Measurements from ENCODE around the gene DENND5A.
"Not testable (repeated sequence)": the region's sequence is repeated elsewhere in the genome, so short reads cannot be mapped to it uniquely, and the experiment has no call there.

Gene DENND5A

DNA sequence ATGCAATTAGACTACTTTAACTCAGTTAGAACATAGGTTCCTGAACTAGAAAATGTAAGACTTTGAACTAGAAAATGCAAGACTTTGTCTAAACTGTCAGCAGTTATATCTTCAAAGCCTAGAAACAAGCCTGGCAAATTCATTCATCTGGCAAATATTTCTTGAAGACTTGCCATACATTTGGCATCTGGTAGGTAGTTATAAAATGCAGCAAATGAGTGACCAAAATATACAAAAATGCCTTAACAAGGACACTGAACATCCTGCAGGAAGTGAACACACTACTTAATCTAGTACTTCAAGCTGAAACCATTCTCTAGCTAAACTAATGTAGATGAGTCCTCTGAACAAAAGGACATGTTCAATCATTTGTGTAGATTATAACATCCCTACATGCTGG lies 89.0 kb downstream of the DENND5A start:
- DNase-seq (ENCODE audit: low spot score), result no peak

DNA sequence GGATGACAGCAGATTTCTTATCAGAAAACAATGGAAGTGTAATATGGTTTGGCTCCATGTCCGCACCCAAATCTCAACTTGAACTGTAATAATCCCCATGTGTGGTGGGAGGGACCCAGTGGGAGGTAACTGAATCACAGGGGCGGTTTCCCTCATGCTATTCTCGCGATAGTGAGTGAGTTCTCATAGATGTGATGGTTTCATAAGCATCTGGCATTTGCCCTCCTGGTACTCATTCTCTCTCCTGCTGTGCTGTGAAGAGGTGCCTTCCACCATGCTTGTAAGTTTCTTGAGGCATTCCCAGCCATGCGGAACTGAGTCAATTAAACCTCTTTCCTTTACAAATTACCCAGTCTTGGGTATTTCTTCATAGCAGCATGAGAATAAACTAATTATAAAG lies 92.8 kb downstream of the DENND5A start:
- no peak for DNase-seq (ENCODE audit: low spot score)

DNA sequence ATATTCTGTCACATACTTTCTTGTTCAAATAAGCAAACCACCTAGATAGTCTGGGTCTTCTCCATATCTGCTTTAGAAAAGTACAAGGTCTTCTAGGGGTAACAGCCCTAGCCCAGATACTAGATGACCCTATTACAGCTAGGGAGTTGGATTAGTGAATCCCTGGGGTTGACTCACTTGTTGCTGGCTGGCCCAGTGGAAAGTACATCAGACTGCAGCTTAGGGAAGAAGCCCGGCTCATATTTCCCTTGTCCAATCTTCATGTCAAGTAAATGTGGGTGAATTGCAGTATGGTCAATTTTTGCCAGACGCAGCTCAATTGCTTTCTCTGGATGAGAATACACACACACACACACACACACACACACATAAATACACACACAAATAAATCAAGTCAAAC lies 94.7 kb downstream of the DENND5A start:
- DNase-seq (ENCODE audit: low spot score), result no peak

DNA sequence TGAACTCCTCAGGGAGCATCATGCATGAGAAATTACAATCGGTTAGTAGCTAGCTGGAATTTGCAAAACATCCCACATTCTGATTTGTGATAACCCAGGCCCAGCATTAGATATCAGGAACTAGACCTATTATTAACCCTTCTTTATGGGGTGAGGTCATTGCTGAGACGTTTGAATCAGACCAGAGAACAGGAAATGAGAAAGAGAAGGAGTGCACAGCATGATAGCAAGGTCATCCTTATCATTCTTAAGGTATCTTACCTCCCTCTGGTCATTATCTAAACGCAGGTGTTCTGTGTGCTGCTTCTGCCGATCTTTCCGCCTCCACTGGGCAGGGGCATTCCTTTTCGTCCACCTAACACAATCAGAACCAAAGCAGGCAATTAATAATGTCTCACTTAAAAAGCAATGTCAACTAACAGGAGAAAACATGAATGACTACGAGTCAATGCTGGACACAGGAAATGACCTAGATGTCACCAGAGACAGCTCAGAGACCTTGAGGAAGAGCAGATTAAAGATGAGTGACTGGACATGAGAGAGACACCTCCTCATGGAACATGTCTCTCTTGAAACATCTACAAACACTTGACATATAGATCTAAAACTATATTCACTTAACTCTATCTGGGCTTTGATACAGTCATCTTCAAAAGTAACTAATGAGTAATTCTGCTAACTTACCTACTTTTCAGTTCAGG lies 95.4 kb downstream of the DENND5A start:
- no peak for DNase-seq (ENCODE audit: low spot score)

DNA sequence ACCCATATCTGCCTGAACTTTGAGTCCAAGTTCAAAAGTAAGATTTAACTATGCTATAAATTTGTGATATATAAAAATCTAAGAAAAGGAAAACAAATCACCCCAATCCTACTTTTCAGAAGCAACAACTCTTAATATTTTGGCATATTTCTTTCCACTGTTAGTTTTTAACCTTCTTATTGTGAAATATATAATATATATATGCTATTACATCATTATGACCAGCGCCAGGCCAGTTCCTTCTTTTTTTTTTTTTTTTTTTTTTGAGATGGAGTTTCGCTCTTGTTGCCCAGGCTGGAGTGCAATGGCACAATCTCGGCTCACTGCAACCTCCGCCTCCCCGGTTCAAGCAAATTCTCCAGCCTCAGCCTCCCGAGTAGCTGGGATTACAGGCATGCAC lies 103.2 kb downstream of the DENND5A start:
- DNase-seq (ENCODE audit: low spot score), result not testable (repeated sequence)

DNA sequence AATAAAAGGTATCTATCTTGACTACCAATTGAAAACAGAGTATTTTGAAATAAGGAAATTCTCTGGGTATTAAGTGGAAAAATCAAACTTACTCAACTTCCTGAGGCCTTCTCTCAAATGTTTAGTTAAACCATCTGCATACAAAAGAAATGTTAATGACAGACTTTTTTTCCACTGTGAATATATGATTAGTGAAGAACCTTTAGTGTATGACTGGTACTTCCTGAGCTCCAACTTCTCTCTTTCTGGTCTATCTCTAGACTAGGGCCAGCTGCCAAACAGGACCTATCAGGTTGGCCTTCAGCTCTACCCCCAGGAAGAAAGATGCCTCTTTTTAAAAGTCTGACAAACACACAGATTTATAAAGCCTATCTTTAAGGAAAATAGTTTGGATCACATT lies 105.0 kb downstream of the DENND5A start:
- DNase-seq (ENCODE audit: low spot score), result no peak

DNA sequence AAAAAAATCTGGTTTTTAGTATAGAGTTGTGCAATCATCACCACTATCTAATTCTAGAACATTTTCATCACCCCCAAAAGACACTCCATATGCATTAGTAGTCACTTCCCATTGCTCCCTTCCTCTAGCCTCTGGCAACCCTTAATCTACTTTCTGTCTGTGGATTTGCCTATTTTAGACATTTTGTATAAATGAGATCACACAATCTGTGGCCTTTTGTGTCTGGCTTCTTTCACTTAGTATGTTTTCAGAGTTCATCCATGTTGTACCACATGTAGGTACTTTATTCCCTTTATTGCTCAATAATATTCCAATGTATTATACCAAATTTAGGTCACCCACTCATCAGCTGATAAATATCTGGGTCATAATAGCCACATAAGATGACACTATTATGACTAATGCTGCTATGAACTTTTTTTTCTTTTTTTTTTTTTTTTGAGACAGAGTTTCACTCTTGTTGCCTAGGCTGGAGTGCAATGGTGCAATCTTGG lies 106.2 kb downstream of the DENND5A start:
- DNase-seq (ENCODE audit: low spot score), result no peak

DNA sequence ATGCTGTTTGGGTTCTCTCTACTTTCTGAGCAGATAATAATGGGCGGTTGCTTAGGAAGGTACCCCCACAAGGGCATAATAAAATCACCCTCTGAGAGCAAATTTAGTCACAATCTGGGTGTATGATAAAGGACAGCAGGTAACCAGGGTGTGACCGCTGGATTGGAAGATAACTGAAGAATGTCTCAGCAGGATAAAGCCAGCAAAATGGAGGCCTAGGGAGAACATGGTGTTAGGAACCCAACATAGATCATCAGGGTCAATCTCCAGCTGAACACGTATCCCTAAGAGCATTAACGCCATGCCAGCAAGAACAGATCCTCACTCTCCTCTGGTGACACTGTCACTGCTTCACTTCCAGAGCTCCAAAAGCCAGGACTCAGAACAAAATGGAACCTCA lies 109.2 kb downstream of the DENND5A start:
- DNase-seq (ENCODE audit: low spot score), result no peak

DNA sequence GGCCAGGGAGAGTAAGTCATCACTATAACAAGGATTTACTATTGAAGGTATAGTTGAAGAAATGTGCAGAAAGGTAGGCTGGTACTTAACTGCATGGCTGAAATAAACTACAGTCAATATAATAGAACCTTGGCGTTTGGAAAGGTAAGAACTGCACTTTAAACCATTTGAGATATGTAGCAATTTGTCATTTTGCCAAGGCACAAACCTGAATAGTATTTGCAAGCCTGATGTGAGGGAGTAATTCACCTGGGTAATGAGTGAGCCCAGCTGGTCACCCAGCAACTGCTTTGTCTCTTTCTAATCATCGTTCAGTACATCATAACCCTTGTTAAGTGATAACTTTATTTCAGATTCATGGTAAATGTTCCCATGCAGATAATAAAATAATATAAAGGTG lies 111.5 kb downstream of the DENND5A start:
- DNase-seq (ENCODE audit: low spot score), result no peak

DNA sequence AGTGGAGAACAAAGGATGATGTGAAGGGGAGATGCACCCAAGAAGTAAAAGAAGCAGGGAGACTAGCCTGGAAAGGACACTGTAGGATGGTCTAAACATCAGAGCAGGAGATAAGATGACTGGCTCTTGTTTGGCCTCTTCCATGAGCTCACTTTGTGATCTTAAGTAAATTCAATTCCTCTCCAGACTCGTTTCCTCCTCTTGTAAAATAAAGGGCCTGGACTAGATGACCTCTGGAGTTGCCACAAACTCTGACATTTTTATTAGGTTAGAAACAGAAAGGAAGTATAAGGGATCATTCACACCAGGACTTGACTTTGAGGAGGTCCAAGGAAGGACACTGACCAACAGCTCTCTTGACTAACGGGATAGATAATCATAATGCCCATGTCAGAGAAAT lies 113.5 kb downstream of the DENND5A start:
- DNase-seq (ENCODE audit: low spot score), result no peak

DNA sequence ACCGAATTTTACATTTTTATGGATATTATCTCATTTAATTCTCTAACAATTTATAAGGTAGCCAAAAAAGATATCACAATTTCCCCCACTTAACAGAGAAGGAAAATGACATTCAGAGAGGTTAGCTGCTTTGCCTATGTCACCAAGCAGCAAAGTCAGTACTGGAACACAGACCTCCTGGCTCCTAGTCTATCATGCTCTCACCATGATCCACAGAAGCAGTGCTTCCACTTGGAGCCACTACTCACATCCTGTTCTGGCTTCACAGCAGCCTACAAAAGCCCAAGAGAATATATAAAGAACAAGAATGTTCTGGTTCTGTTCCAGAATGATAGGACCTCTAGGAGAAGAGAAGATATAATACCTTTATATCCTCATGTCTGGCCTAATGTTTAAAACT lies 114.2 kb downstream of the DENND5A start:
- DNase-seq (ENCODE audit: low spot score), result no peak

DNA sequence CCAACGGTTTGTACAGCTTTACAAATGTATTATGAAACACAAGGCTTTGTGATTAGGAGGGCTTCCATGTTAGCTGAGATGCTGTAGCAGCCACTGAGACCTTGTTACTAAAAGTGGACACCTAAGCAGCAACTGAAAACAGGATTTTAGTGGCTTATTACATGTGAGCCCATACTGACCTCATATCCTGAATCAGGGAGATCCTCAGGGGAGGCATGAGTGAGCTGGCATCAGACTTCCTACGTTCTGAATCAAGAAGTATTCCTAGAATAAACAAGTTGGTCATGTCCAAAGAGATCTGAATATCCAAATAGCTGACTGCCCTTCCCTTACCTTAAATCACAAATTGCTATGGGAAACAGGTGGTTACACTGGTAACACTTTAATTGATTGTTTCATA lies 114.6 kb downstream of the DENND5A start:
- no peak for DNase-seq (ENCODE audit: low spot score)

DNA sequence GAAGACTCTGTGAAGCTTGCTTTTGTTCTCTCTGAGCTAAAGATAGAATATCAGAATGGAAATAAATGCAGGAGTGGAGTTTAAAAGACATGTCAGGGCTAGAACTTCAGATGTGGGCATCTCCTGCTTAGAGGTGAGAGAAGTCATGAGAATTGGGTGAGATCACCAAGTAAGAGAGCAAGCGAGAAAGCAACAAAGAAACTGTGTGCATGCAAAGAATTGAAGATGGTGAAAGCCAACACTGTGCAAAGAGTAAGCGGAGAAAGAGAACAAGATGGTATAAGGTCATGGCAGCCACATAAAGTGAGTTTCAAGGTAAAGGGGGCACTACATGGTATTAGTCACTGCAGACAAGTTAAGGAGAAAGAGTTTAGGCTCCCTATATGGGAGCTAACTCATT lies 116.4 kb downstream of the DENND5A start:
- no peak for DNase-seq (ENCODE audit: low spot score)

DNA sequence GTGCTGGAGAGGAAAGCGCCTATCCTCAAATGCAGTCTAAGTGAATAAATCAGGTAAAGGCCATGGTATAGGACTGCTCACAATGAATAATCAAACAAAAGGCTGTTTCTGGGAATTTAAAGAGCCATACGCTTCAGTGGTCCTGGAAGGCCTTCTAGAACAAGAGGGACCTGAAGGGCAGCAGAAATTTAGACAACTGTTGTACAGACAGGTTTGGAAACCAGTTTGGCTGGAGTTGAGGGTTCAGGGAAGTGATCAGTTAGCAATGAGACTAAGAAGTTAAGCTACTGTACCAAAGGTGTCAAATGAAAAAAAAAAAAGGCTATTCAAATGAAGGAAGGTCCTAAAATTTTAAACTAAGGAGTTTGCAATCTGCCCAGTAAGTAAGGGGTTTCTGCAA lies 117.1 kb downstream of the DENND5A start:
- DNase-seq (ENCODE audit: low spot score), result no peak

DNA sequence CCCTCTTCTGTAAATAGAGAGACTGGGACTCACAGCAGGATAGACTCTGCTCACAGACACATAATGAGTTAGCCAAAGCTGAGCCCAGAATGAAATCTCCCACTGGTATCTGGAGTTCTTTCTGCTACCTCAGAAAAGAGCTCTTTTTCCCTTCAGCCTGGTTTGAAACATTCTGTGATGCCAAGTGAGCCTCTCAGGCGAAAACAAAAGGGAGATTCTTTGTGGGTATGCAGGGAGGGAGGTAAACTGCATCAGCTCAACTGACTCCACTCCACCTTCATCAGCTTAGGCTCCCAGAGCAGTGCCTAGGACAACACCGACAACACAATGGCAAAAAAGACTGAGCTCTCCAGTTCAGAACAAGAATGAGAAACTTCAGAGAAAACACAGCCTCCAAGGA lies 118.7 kb downstream of the DENND5A start:
- no peak for DNase-seq (ENCODE audit: low spot score)

DNA sequence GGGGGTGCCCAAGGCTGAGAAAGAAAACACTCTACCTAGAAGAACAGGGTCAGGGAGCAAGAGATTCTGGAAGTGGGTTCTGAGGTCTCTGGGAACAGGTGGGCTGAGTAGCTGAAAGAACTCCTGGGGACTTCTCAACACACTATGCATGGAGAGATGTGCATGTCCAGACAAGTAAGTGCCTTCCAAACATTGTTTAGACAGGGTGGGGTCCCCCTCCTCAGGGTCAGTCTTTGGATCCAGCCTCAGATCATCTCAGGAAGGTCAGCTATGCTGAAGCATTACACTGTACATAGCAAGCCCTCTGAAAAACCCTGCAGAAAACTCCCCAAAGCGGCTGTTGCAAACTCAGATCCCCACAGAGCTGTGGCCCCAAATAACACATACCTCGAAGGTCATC lies 119.9 kb downstream of the DENND5A start:
- DNase-seq (ENCODE audit: low spot score), result no peak

DNA sequence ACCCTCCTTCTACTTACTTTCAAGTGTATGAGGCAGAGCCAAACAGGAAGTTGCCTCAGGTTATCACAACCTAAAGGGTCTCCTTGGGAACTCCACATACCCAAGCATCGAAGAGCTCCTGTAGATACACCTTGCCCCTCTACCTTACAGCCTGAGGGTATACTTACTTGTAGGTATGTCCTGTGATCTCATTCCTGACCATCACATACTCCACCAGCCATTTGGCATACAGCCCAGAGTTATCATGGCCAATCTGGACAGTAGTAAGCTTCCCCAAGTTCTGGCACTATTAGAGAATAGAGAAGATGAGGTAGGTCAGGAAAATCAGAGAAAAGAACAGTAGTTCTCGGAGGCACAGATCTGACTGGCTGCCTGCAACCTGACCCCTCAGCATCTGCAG lies 120.3 kb downstream of the DENND5A start:
- DNase-seq (ENCODE audit: low spot score), result no peak

DNA sequence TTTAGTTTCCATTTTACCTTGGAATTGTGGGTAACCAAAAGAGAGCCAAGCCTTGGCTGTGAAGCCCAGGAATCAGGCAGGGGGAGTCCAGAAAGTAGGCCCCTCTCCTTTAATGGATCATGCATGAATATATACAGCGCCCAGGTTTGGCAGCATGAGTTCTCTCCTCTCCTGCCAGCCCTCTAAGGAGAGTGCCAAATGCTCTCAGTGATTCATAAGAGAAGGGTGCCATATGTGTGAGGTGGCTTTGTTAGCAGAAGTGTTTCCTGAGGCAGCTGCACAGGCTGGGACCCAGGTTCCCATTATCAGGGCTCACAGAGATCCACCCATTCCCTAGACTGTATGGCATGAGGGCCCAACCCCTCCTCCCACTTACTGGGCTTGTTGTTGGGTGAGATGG lies 121.4 kb downstream of the DENND5A start:
- no peak for DNase-seq (ENCODE audit: low spot score)

DNA sequence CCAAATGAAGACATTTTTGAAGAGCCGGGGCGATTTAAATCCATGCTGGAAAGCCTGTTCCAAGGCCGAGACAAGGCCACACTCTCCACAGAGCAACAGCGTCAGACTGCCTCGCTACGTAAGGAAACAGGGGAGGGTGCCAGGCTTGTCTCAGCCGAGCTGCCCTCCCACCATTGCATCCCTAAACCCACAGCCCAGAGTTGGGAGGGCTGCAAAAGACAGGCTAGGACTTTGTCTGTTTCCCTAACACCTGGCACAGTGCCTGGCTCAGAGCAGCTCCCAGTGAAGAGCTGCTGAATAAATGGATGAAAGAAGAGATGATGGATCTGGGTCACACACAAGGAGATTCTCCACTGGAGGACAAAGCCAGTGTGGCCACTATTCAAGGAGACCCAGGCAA lies 122.4 kb downstream of the DENND5A start:
- no peak for DNase-seq (ENCODE audit: low spot score)

DNA sequence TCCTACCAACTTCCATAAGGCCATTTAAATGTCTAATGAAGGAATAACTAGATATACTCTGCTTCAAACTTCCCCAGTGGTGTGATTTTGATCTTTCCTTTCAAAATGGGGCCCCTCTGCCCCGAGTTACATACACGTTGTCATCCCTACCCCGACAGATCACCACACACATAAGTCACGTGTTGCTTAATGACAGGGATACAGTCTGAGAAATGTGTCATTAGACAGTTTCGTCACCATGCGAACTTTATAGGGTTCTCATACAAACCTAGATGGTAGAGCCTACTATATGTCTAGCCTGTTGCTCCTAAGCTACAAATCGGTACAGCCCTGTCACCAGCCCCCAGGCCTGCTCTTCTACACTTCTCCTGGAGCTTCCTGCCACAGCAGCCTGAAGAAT lies 124.0 kb downstream of the DENND5A start:
- no peak for DNase-seq (ENCODE audit: low spot score)

DNA sequence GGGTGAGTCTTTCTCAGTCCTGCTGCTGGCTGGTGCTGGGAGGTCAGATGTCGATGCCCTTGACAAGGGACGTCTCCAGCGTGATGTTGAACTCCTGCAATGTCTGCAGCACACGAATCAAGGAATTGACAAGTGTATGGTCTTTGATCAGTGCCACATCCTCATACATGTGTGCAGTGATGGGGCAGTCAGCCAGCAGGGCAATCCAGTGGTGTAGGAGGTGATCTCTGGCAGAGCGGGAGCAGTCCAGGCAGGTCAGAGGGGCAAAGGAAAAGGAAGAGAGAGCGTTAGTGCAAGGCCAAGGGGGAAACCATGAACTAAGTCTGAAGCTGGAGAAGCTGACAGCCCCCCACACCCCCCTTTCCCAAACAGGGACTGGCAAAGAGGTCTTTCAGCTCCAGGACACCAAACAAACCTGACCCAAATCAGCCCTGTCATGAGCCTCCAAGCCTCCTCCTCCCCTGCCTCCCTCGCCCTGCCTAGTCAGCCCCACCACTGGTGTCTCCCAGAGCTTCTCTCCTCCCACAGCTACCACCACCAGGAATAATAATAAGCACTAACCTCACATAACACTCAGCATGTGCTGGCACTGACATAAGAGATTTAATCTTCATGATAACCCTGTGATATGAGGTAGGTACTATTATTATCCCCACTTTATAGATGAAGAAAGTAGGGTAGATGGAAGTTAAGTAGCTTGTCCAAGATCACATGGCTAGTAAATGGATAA lies 125.4 kb downstream of the DENND5A start:
- no peak for DNase-seq (ENCODE audit: low spot score)

DNA sequence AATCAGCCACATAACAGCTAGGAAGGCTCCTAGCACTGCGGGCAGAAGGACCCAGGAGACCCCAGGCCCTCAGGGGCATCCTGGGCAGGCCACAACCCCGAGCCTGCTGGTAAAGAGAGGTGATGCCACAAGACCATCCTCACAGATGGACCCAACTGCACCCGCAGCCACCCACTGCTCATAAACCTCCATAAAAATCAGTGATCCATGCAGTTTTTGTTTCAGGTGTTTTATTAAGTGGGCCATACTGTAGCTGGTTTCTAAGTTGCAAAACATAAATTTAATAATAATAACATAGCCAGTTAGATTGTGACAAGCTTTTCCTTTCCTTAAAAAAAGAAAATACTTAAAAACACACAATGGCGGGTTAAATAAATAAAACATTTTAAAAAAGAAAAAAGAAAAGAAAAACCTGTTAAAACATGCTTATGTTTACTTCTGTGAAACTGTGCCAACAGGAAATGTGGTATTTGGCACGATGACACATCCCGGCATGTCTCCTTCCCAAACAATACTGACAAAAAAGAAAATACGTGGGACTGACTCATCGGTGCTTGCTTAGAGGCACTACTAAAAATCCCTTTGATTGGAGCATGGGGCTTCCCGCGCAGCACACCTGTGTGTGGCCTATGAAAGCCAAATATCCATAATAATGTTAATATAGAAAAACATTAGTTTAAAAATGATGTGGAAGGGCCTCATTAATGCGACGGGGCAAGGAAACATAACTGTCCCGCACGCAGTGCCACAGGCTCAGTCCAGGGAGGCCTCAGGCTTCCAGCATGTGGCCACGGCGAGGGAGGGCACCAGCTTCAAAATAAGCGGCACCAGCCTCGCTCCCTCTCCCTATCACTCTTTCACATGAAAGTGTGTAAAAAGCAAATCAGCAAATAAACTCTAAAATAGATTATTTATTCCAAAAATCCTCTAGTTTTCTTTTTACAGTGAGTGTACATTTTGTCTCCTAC lies 126.3 kb downstream of the DENND5A start:
- no peak for DNase-seq (ENCODE audit: low spot score)

DNA sequence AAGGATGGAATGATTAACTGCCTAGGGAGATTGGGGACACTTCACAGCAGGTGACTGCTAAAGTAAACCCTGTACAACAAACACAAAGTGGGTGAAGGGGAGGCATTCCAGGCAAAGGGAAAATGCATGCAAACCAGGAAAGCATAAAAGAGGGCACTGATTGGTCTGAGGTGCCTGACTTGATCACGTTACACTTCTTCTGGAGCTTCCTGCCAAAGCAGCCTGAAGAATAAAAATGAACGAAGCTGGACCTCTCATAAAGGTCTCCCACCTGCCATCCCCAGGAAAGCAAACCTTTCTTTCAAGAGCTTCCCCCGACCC lies 127.1 kb downstream of the DENND5A start:
- no peak for DNase-seq (ENCODE audit: low spot score)
